ENCODE data around the gene PLEKHG4B.
"Not testable (repeated sequence)": the region's sequence is repeated elsewhere in the genome, so short reads cannot be mapped to it uniquely, and the experiment has no call there.

Gene PLEKHG4B

DNA sequence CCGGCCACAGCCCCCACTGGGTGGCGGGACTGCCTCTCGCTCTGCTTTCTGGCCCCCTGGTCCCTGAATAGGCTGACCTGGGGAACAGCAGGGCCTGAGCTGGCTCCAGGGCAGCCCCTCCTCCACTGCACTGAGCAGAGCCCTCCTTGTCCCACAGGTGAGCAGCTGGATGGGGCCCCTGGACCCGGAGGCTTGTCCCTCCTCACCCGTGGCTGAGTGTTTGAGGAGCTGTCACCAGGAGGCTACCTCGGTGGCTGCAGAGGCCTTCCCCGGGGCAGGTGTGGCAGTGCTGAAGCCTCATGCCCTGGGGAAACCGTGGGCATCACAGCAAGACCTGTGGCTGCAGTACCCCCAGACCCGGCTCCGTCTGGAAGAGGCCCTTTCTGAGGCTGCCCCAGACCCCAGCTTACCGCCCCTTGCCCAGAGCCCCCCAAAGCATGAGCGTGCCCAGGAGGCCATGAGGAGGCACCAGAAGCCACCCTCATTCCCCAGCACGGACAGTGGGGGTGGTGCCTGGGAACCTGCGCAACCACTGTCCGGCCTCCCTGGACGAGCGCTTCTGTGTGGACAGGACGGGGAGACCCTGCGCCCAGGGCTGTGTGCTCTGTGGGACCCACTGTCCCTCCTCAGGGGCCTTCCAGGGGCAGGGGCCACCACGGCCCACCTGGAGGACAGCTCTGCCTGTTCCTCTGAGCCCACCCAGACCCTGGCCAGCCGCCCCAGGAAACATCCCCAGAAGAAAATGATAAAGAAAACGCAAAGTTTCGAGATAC, 70.8 kb downstream of the PLEKHG4B start:
- H3K36me3 ChIP-seq, result no peaks in the 10 kb centered on the region
- DNase-seq, result peak; percentile 7

GRCh38 chr5:163338-163620, 71.3 kb downstream of the PLEKHG4B start:
- peak; percentile 2 for DNase-seq
- Histone ChIP-seq H3K4me3 (ENCODE audit: low read depth, low read length) (no peak overlapping the region), H3K27me3 (peaks cover 15% of the 10 kb centered on the region), H3K9me3 (no peaks in the 10 kb centered on the region), H3K4me1 (no peaks in the 10 kb centered on the region), H3K36me3 (no peaks in the 10 kb centered on the region)
- TF ChIP-seq, protein P1, sequence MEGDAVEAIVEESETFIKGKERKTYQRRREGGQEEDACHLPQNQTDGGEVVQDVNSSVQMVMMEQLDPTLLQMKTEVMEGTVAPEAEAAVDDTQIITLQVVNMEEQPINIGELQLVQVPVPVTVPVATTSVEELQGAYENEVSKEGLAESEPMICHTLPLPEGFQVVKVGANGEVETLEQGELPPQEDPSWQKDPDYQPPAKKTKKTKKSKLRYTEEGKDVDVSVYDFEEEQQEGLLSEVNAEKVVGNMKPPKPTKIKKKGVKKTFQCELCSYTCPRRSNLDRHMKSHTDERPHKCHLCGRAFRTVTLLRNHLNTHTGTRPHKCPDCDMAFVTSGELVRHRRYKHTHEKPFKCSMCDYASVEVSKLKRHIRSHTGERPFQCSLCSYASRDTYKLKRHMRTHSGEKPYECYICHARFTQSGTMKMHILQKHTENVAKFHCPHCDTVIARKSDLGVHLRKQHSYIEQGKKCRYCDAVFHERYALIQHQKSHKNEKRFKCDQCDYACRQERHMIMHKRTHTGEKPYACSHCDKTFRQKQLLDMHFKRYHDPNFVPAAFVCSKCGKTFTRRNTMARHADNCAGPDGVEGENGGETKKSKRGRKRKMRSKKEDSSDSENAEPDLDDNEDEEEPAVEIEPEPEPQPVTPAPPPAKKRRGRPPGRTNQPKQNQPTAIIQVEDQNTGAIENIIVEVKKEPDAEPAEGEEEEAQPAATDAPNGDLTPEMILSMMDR (IDR thresholded peaks at IDR 0.05; ENCODE audit: low read depth, low read length), result no peak

More for the DNA sequence above, 70.8 kb downstream of the PLEKHG4B start:
- no peaks in the 10 kb centered on the region for H3K4me1 ChIP-seq
- peaks cover 15% of the 10 kb centered on the region for H3K27me3 ChIP-seq
- TF ChIP-seq, protein P1 (IDR thresholded peaks at IDR 0.05; ENCODE audit: low read depth, low read length), result no peak
- no peak overlapping the region for H3K4me3 ChIP-seq (ENCODE audit: low read depth, low read length)
- H3K9me3 ChIP-seq, result no peaks in the 10 kb centered on the region

DNA sequence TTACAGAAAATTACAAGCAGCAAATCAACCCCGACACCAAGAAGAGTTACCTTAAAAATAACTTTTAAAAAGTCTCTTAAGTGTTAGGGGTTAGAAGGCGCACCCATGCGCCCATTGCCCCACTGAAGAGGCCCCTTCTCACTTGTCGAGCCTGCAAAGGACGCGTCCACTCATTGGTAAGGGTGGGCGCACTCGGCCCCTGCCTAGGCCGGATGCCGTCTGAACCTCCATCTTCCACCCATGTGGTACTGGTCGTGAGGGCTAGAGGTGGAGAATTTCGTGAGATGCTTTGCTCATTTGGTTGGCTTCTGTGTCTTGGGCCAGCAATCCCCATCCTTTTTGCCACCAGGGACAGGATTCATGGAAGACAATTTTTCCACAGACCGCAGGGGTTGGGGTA, 71.9 kb downstream of the PLEKHG4B start:
- no peaks in the 10 kb centered on the region for H3K9me3 ChIP-seq

DNA sequence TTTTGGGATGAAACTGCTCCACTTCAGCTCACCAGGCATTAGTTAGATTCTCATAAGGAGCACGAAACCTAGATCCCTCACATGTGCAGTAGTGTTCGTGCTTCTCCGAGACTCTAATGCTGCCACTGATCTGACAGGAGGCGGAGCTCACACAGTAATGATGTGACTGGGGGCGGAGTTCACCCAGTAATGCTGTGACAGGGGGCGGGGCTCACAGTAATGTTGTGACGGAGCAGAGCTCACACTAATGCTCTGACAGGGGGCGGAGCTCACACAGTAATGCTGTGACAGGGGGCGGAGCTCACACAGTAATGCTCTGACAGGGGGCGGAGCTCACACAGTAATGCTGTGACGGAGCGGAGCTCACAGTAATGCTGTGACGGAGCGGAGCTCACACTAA, 72.3 kb downstream of the PLEKHG4B start:
- no peaks in the 10 kb centered on the region for H3K36me3 ChIP-seq
- no peaks in the 10 kb centered on the region for H3K9me3 ChIP-seq
- no peaks in the 10 kb centered on the region for H3K4me1 ChIP-seq
- peak; percentile 20 for DNase-seq
- TF ChIP-seq, protein P1 (IDR thresholded peaks at IDR 0.05; ENCODE audit: low read depth, low read length), result no peak
- H3K27me3 ChIP-seq, result peaks cover 15% of the 10 kb centered on the region
- H3K4me3 ChIP-seq (ENCODE audit: low read depth, low read length), result no peak overlapping the region

More for the DNA sequence above, 71.9 kb downstream of the PLEKHG4B start:
- H3K4me3 ChIP-seq (ENCODE audit: low read depth, low read length), result no peak overlapping the region
- TF ChIP-seq, protein P1 (IDR thresholded peaks at IDR 0.05; ENCODE audit: low read depth, low read length), result no peak
- H3K36me3 ChIP-seq, result no peaks in the 10 kb centered on the region
- peaks cover 15% of the 10 kb centered on the region for H3K27me3 ChIP-seq
- DNase-seq, result no peak
- H3K4me1 ChIP-seq, result no peaks in the 10 kb centered on the region

GRCh38 chr5:164783-165182, 72.8 kb downstream of the PLEKHG4B start:
- H3K4me1 ChIP-seq; H3K36me3 ChIP-seq; H3K4me3 ChIP-seq (ENCODE audit: low read depth, low read length); H3K9me3 ChIP-seq: not testable (repeated sequence)
- H3K27me3 ChIP-seq, result peaks cover 15% of the 10 kb centered on the region
- DNase-seq, result peak; percentile 4

- Histone ChIP-seq H3K27me3 (peaks cover under 1% of the 10 kb centered on the region; the same call in 1 of the 2 replicates), H3K4me3 (ENCODE audit: low read depth, low read length) (no peak overlapping the region), H3K4me1 (no peaks in the 10 kb centered on the region), H3K36me3 (no peaks in the 10 kb centered on the region), H3K9me3 (no peaks in the 10 kb centered on the region)
- TF ChIP-seq, protein P1 (IDR thresholded peaks at IDR 0.05; ENCODE audit: low read depth, low read length), result no peak
- peak; percentile 4 for DNase-seq
These were observed 74.7 kb downstream of the PLEKHG4B start for GRCh38 chr5:166441-167372.
